Spleen (tissue), 7 donors: ENCODE measurements around the gene LPAR5.
"Not testable (repeated sequence)": the region's sequence is repeated elsewhere in the genome, so short reads cannot be mapped to it uniquely, and the experiment has no call there.

ENCODE experiments used
- CTCF ChIP-seq, 11 experiments: fragments of 200-600 bp in 7 of 11; fragments of 450-650 bp in 4 of 11; sonication (generic) in 4 of 11; IDR thresholded peaks in 8 of 11; conservative IDR thresholded peaks in 3 of 11; 1 replicate in 7 of 11; 2 replicates in 4 of 11; pipeline versions ENCODE4 v1.4.0 to v1.8.0; 2016 to 2021; ENCODE audit warnings: antibody characterized with exemption in 11 of 11, inconsistent platforms in 4 of 11, mild to moderate bottlenecking in 1 of 11
- POLR2A ChIP-seq, 3 donors: fragments of 450-650 bp; IDR thresholded peaks; one replicate each; pipeline ENCODE4 v1.5.1; 2017; ENCODE audit warnings: antibody characterized with exemption in 3 of 3, mild to moderate bottlenecking in 1 of 3
- POLR2AphosphoS5 ChIP-seq, 3 donors: sonication (generic); formaldehyde crosslinking; IDR thresholded peaks; one replicate each; pipeline ENCODE4 v1.5.1; 2017; ENCODE audit warnings: antibody characterized with exemption in 3 of 3
- donor health status: DM: no; HTN: no; CAD: no; lungs with moderate emphysema.
- donor health status: DM: no; HTN: no; CAD: no.
- donor health status: DM: no; HTN: no; CAD: no.

GRCh38 chr12:6586569-6586968 lies 49.2 kb downstream of the LPAR5 start:
- TF ChIP-seq CTCF (IDR thresholded peaks at IDR 0.05 in 8 of 11, conservative IDR thresholded peaks at IDR 0.05 in 3 of 11); POLR2AphosphoS5 (IDR thresholded peaks at IDR 0.05); POLR2A (IDR thresholded peaks at IDR 0.05): not testable (repeated sequence)
